IMR-90 (cell line): ENCODE measurements around the gene BFSP1. TPM values are rescaled to one million over a fixed set of nuclear protein-coding genes. Genes with fewer than 3 reads are reported as not detected.

Source experiments
- ATAC-seq: fragments of 200-7000 bp; cut with Tn5 transposase; 2 replicates; pipeline ENCODE4 v1.9.1; 2020; ENCODE audit warnings: low read depth, mild to moderate bottlenecking, moderate library complexity
- BruUV-seq: library from RNA; stranded (reverse); fragments of 400-500 nt; replicated peaks from 2 replicates; lab custom pipeline; 2021; lab: Mats Ljungman, UMichigan
- CTCF ChIA-PET: fragments of 300-600 bp; formaldehyde crosslinking; extraction: SDS; loops from one replicate; lab custom pipeline; 2021; ENCODE audit warnings: antibody characterized with exemption; lab: Yijun Ruan, JAX
- POLR2A ChIA-PET: fragments of 300-600 bp; sonication (Branson Sonifier 250); formaldehyde crosslinking; loops from one replicate; lab custom pipeline; 2022; ENCODE audit warnings: antibody characterized with exemption; ENCODE audit not compliant: unreplicated experiment; lab: Charles Lee
- DNase-seq: peaks from one replicate; pipeline ENCODE4 v3.0.0; 2013
- H2AFZ ChIP-seq: replicated peaks from 2 replicates; pipeline ENCODE3; 2013; ENCODE audit warnings: low read length, mild to moderate bottlenecking; ENCODE audit not compliant: poor library complexity
- H2AK5ac ChIP-seq: 2 replicates; pipeline ENCODE4 v1.6.1; 2013; ENCODE audit warnings: low read depth, low read length, inconsistent platforms
- H2AK9ac ChIP-seq: replicated peaks from 2 replicates; pipeline ENCODE3; 2013; ENCODE audit warnings: mild to moderate bottlenecking, low read depth, low read length, moderate library complexity; ENCODE audit not compliant: poor library complexity
- H2BK120ac ChIP-seq: 2 replicates; pipeline ENCODE4 v1.6.1; 2013; ENCODE audit warnings: low read depth, low read length, inconsistent platforms
- H2BK15ac ChIP-seq: 3 replicates; pipeline ENCODE4 v1.6.1; 2013; ENCODE audit warnings: low read depth, low read length, inconsistent platforms
- H2BK20ac ChIP-seq: 2 replicates; pipeline ENCODE4 v1.6.1; 2013; ENCODE audit warnings: low read depth, mild to moderate bottlenecking, inconsistent platforms, low read length, moderate library complexity
- H2BK5ac ChIP-seq: 2 replicates; pipeline ENCODE4 v1.6.1; 2013; ENCODE audit warnings: mild to moderate bottlenecking, low read depth, low read length, inconsistent platforms; ENCODE audit not compliant: poor library complexity, severe bottlenecking
- H3K14ac ChIP-seq: replicated peaks from 2 replicates; pipeline ENCODE4 v1.6.1; 2013; ENCODE audit warnings: low read depth, low read length, inconsistent platforms
- H3K18ac ChIP-seq: 2 replicates; pipeline ENCODE4 v1.6.1; 2013; ENCODE audit warnings: low read depth, low read length, control low read depth
- H3K23ac ChIP-seq: 2 replicates; pipeline ENCODE4 v1.6.1; 2013; ENCODE audit warnings: low read depth, low read length, inconsistent platforms
- H3K27ac ChIP-seq: 2 replicates; pipeline ENCODE4 v1.5.1; 2013; ENCODE audit warnings: mild to moderate bottlenecking, control low read depth, low read length; ENCODE audit not compliant: insufficient read depth
- H3K27me3 ChIP-seq: 2 replicates; pipeline ENCODE4 v1.6.1; 2013; ENCODE audit warnings: low read length; ENCODE audit not compliant: control insufficient read depth, insufficient read depth
- H3K36me3 ChIP-seq: 2 replicates; pipeline ENCODE4 v1.6.1; 2013; ENCODE audit warnings: low read length, mixed read lengths; ENCODE audit not compliant: control insufficient read depth, insufficient read depth
- H3K4ac ChIP-seq: 2 replicates; pipeline ENCODE4 v1.6.1; 2013; ENCODE audit warnings: low read depth, low read length, inconsistent platforms
- H3K4me1 ChIP-seq: 2 replicates; pipeline ENCODE4 v1.6.1; 2013; ENCODE audit warnings: low read length, mixed read lengths; ENCODE audit not compliant: control insufficient read depth, insufficient read depth
- H3K4me2 ChIP-seq: 2 replicates; pipeline ENCODE4 v1.6.1; 2013; ENCODE audit warnings: low read depth, mild to moderate bottlenecking, control low read depth, low read length, moderate library complexity
- H3K4me3 ChIP-seq: 2 replicates; pipeline ENCODE4 v1.5.1; 2013; ENCODE audit warnings: low read depth, mild to moderate bottlenecking, control low read depth, low read length, moderate library complexity; ENCODE audit not compliant: insufficient read depth
- H3K56ac ChIP-seq: 2 replicates; pipeline ENCODE4 v1.6.1; 2013; ENCODE audit warnings: low read length, inconsistent platforms; ENCODE audit not compliant: insufficient read depth; ENCODE audit errors: extremely low read depth
- H3K79me1 ChIP-seq, 2 experiments: 2 replicates each; pipeline ENCODE4 v1.6.1; 2013; ENCODE audit warnings: low read length in 2 of 2, inconsistent platforms in 1 of 2, low read depth in 1 of 2
- H3K9ac ChIP-seq: 2 replicates; pipeline ENCODE4 v1.6.1; 2013; ENCODE audit warnings: low read depth, low read length, control low read depth
- H3K9me1 ChIP-seq: 2 replicates; pipeline ENCODE4 v1.6.1; 2013; ENCODE audit warnings: low read length, inconsistent platforms; ENCODE audit not compliant: insufficient read depth
- H3K9me3 ChIP-seq: 2 replicates; pipeline ENCODE4 v1.6.1; 2013; ENCODE audit warnings: low read length; ENCODE audit not compliant: control insufficient read depth, insufficient read depth
- H4K20me1 ChIP-seq: 2 replicates; pipeline ENCODE4 v1.6.1; 2013; ENCODE audit warnings: low read length, inconsistent platforms; ENCODE audit not compliant: insufficient read depth
- H4K5ac ChIP-seq: 2 replicates; pipeline ENCODE4 v1.6.1; 2013; ENCODE audit warnings: mild to moderate bottlenecking, low read depth, low read length, control low read depth
- H4K8ac ChIP-seq, 2 experiments: 2 replicates each; pipeline ENCODE4 v1.6.1; 2013; ENCODE audit warnings: low read depth in 2 of 2, low read length in 2 of 2, control low read depth in 1 of 2, inconsistent platforms in 1 of 2
- H4K91ac ChIP-seq: 2 replicates; pipeline ENCODE4 v1.6.1; 2013; ENCODE audit warnings: low read depth, low read length, inconsistent platforms; ENCODE audit not compliant: insufficient read depth
- MXI1 ChIP-seq: IDR thresholded peaks from 2 replicates; pipeline ENCODE4 v1.6.1; 2012; ENCODE audit warnings: low read depth, mild to moderate bottlenecking, low read length, moderate library complexity, borderline replicate concordance
- RAD21 ChIP-seq: IDR thresholded peaks from 2 replicates; pipeline ENCODE4 v1.6.1; 2012; ENCODE audit warnings: low read length, improper control_type of control experiment
- WGBS, 2 experiments: methylation state at CpG; one replicate each; pipeline versions ENCODE4 v1.1.5 to v1.1.7; 2013; ENCODE audit warnings: missing lambda C conversion rate in 2 of 2; ENCODE audit not compliant: insufficient read length in 1 of 2; ENCODE audit errors: extremely low coverage in 2 of 2; 5-methylcytosine and 5-hydroxymethylcytosine counted together
- dilution Hi-C: fragments of 300-500 bp; cut with HindIII; formaldehyde crosslinking; loops from one replicate; pipeline ENCODE4 v1.14.3; 2018; ENCODE audit warnings: low sequenced_read_pairs; ENCODE audit not compliant: unreplicated experiment
- in situ Hi-C: fragments of 300-500 bp; cut with MboI; formaldehyde crosslinking; loops from 3 replicates; pipeline ENCODE4 v1.14.3; 2019; ENCODE audit warnings: low sequenced_read_pairs, inconsistent platforms, mixed read lengths
- intact Hi-C: fragments of 100-400 bp; cut with micrococcal nuclease; formaldehyde crosslinking; loops from 2 replicates; pipeline ENCODE4 v1.10.0; 2022
- polyA plus RNA-seq, 3 experiments: library from polyadenylated mRNA; depleted of rRNA; stranded (reverse); fragments of >200 nt; gene quantifications; 2 replicates each; pipeline ENCODE4 v1.2.3, GENCODE V29; 2012; ENCODE audit warnings: low replicate concordance in 1 of 3
- total RNA-seq: library from RNA; depleted of rRNA; stranded (reverse); fragments of >200 nt; gene quantifications from 2 replicates; pipeline ENCODE4 v1.2.3, GENCODE V29; 2012

BFSP1 gene
- total and polyA plus RNA-seq, 2 of the 4 experiments (the other 2 are of a cell fraction): 1.1 to 2.0 TPM

- Histone ChIP-seq H4K5ac (no peak overlapping the region), H3K23ac (no peak overlapping the region), H4K91ac (no peak overlapping the region), H4K8ac (no peak overlapping the region), H2BK15ac (no peak overlapping the region), H3K27ac (no peak overlapping the region), H3K36me3 (no peaks in the 10 kb centered on the region), H3K9me1 (no peaks in the 10 kb centered on the region), H2BK120ac (no peak overlapping the region), H3K14ac (no peak overlapping the region), H3K56ac (no peak overlapping the region), H2BK5ac (no peak overlapping the region), H3K4me1 (no peaks in the 10 kb centered on the region), H3K27me3 (peaks cover 4% of the 10 kb centered on the region; the same call in 1 of the 2 replicates), H2BK20ac (no peak overlapping the region), H3K4me3 (no peak overlapping the region), H3K18ac (no peak overlapping the region), H3K4ac (no peak overlapping the region), H2AK5ac (no peak overlapping the region), H3K9ac (no peak overlapping the region), H2AK9ac (no peak overlapping the region), H3K9me3 (no peaks in the 10 kb centered on the region), H2AFZ (no peak overlapping the region), H4K20me1 (no peaks in the 10 kb centered on the region), H3K4me2 (no peak overlapping the region), H3K79me1 (no peaks in the 10 kb centered on the region)
- in situ Hi-C loops: no loop called here
- CTCF ChIA-PET: no interaction called here
- no peak for ATAC-seq
- no peak for DNase-seq
- intact Hi-C loops: no loop called here
- POLR2A ChIA-PET: no interaction called here
- WGBS, 2 experiments: no CpG with 5 or more reads among the region's 3 CpGs
- no TSS peak for BruUV-seq
- TF ChIP-seq RAD21 (no peak), MXI1 (no peak)
- dilution Hi-C loops: no loop called here
Observed at GRCh38 chr20:17461941-17462340, 69.2 kb downstream of the BFSP1 start.
